ENCODE results near the gene RNFT2.

DNA sequence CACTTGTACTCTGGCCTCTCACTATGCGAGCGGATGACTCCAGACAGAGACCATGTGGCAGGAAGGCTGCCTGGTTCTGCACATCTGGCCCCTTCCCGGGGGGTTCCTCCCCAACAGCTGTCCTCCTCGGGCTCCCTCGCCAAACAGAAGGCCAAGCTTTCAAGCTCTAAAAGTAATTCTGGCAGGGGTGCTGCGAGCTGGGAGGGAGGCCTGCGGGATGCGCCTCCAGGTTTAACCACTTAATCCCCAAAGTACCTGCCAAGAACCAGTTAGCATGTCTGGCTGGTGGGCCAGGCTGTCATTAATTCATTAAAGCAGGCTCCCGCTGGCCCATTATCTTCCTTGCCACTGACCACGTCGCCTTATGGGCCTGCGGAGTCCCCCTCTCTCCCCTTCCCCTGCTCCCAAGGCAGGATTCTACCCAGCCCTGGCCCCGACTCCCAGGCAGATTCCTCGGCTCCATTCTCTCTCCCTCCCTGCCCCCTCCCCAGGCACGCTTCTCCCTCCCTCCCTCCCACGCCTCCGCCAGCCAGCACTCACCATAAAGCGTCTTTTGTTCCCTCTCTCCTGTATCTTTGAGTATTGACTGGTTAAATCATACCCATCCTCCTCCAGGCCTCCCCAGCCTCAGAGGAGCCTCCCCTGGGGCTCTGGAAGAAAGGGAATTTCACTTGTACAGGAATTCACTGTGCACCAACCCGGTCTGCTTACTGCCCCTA, 138.2 kb downstream of the RNFT2 start:
- no peak for TF ChIP-seq POLR2A (IDR thresholded peaks at IDR 0.05)
- TF ChIP-seq, protein P1, sequence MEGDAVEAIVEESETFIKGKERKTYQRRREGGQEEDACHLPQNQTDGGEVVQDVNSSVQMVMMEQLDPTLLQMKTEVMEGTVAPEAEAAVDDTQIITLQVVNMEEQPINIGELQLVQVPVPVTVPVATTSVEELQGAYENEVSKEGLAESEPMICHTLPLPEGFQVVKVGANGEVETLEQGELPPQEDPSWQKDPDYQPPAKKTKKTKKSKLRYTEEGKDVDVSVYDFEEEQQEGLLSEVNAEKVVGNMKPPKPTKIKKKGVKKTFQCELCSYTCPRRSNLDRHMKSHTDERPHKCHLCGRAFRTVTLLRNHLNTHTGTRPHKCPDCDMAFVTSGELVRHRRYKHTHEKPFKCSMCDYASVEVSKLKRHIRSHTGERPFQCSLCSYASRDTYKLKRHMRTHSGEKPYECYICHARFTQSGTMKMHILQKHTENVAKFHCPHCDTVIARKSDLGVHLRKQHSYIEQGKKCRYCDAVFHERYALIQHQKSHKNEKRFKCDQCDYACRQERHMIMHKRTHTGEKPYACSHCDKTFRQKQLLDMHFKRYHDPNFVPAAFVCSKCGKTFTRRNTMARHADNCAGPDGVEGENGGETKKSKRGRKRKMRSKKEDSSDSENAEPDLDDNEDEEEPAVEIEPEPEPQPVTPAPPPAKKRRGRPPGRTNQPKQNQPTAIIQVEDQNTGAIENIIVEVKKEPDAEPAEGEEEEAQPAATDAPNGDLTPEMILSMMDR (IDR thresholded peaks at IDR 0.05) = no peak
